HG03457 (cell line): ENCODE measurements around the gene RPL10.
A peak's percentile ranks its signal among the peaks of the same experiment; 100 is the strongest.

Experiments used
- ATAC-seq: cut with Tn5 transposase; IDR thresholded peaks from one replicate; pipeline ENCODE4 v1.9.1; 2021; ENCODE audit warnings: moderate number of reproducible peaks; ENCODE audit not compliant: unreplicated experiment

The RPL10 gene

DNA sequence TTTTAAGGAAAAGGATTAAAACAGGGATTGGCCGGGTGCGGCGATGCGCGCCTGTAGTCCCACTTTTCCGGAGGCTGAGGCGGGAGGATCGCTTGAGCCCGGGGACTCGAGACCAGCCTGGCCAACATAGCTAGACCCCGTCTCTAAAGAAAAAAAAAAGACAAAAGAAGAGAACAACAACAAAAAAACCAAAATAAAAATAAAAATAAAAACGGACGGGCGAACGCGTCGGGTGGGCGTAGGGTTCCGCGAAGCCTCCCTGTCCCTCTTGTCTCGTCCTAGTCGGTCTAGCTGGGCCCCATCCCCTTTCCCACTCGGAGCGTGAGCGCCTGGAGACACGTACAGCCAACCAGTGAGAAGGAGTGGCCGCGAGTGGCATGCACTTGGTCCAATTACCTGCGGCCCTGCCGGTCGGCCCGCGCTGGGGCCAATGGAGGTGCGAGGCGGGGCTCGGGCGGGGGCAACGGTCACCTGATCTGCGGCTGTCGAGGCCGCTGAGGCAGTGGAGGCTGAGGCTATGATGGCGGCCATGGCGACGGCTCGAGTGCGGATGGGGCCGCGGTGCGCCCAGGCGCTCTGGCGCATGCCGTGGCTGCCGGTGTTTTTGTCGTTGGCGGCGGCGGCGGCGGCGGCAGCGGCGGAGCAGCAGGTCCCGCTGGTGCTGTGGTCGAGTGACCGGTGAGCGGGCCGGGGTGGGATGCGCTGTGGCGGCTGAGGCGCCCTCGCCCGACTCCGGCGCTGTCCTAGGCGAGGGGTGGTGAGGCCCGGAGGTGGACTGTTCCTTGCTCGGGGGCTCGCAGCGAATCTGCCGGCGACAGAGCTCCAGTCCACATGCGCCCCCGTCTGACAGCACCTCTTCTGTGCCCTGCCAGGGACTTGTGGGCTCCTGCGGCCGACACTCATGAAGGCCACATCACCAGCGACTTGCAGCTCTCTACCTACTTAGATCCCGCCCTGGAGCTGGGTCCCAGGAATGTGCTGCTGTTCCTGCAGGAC is 30.3 kb downstream of the RPL10 start, which contains the start of gene ATP6AP1:
ATP6AP1 (plus strand) TSS at position 502 of the 996 bp plus-strand sequence; CDS start at position 518, 16 bp downstream.
- peak; percentile 90 for ATAC-seq

DNA sequence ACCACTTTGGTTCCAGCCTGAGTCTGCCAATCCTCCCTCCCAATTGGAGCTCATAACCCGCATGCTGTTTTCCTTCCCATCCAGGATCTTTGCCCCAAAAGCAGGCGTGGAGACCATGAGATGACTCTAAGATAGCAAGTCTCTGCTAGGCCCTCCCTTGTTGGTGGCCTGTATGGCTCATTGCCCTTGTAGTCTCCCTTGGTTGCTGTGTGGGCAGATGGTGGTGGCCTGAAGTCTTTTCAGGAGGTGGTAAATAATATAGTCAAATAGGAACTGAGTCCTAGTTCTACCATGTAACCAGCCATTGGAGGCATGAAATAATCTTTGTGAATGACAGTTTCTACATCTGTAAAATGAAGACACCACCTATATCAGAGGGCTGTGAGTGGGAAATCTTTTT is 31.5 kb downstream of the RPL10 start:
- ATAC-seq = no peak

DNA sequence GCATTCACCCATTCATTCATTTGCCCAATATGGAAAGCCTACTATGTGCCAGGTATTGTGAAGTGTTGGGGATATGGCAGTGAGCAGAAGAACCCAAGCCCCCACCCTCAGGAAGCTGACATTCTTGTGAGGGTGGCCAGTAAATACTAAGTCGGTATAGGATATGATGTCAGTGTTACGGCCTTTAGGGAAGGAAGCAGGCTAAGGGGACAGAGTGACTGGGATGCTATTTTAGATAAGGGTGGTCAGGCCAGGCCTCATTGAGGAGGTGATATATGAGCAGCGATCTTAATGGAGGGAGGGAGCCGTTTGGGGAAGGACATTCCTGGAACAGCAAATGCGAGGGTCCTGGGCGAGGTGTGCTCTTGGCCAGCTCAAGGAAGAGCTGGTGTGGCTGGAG is 32.3 kb downstream of the RPL10 start:
- no peak for ATAC-seq

DNA sequence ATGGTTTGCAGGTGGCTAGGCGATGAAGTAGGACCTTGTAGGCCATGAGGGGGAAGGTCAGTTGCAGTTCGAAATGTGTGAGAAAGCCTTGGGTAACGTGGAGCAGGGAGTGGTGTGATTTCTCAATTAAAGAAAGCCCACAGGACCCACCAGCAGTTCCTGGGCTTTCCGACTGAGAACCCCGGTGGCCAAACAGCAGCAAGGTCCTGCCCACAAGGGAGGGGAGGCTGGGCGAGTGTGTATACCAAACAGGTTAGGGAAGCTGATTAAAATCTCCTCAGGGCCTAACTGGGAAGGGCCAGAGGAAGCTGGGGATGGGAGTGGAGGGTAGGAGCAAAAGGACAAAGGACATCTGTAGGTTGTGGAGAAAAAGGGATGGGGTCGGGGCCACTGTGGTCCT is 32.7 kb downstream of the RPL10 start:
- no peak for ATAC-seq

DNA sequence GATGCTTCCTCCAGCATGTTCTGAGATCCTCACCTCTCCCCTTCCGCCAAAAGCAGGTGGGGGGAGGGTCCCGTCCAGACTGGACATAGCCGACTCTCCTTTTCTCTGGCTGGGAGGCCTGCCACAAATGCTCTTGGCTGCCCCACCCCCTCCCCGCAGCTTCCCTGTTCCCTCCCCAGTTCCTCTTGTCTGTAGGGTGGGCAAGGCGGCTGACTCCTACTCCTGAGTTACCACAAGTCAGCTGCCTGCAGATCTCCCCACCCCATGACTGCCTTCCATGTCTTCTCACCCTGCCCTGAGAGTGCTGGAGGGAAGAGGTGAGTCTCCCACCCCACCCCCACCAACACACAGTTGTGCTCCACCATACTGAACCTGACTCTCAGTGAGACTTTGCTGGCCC is 33.2 kb downstream of the RPL10 start:
- no peak for ATAC-seq

DNA sequence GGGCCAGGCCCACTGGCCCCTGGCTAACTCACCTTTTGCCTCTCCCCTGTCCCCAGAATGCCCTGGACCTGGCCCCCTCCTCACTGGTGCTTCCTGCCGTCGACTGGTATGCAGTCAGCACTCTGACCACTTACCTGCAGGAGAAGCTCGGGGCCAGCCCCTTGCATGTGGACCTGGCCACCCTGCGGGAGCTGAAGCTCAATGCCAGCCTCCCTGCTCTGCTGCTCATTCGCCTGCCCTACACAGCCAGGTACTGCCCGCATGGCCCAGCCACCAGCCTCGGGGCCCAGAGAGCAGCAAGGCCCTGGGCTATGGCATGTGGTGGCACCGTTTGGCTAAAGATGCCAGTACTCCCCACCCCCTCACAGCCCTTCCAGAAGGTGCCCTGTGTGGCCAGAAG is 34.0 kb downstream of the RPL10 start:
- ATAC-seq = no peak

DNA sequence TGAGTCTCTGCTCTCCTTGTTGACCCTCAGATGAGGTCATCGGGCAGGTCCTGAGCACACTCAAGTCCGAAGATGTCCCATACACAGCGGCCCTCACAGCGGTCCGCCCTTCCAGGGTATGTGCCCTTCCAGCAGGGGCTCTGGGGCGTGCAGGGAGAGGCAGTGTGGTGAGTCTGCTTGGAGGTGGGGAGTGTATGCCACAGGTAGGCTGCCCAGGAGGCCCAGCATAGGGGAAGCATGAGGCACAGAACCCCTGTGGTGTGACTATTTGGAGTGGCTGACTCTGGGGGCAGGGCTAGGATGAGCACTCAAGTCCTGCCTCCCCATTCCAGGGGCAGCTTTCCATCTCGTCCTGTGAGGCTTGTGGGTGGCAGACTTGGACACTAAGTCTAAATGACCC is 35.4 kb downstream of the RPL10 start:
- no peak for ATAC-seq

DNA sequence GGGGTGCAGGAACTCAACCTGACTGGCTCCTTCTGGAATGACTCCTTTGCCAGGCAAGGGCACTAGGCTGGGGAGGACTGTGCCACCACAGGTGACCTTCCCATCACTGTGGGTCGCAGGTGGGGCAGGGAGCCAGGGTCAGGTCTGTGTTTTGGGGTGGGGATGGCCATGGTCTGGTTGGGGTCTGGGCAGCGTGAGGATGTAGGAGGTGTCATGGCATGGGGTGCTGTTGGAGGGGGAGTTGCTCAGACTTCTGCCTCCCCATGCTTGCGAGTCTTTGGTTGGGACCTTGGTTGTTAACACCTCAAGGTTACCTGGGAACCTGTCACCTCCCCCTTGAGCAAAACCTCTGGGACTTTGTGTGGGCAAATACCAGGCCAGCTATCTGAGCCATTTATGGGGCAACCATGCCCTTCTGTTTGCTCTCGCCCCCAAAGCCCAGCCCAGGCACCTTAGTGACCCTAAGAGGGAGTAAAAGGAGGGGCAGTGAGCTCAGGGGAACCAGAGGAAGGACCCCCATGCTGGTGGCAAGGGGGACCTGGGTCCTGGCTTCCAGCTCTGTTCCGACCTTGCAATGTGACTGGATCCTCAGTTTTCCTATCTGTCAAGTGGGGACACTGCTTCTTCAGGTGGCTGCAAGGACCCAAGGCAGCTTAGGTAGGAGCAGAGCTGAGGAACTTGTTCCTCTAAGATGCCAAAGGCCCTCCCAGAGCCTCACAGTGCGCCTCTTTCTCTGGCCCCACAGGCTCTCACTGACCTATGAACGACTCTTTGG is 36.4 kb downstream of the RPL10 start:
- no peak for ATAC-seq

DNA sequence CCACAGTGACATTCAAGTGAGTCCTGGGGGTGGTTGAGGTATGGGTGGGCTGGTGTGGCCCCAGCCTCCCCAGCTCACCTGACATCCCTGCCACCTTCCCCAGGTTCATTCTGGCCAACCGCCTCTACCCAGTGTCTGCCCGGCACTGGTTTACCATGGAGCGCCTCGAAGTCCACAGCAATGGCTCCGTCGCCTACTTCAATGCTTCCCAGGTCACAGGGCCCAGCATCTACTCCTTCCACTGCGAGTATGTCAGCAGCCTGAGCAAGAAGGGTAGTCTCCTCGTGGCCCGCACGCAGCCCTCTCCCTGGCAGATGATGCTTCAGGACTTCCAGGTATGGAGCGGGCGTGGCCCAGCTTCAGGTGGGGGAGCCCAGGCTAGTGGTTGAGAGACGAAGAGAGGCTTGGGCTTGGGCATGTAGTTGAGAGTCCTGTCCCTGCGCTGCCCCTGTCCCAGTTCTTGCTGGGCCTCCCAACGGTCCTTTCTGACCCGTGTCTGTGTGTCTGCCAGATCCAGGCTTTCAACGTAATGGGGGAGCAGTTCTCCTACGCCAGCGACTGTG is 37.1 kb downstream of the RPL10 start:
- ATAC-seq = no peak

DNA sequence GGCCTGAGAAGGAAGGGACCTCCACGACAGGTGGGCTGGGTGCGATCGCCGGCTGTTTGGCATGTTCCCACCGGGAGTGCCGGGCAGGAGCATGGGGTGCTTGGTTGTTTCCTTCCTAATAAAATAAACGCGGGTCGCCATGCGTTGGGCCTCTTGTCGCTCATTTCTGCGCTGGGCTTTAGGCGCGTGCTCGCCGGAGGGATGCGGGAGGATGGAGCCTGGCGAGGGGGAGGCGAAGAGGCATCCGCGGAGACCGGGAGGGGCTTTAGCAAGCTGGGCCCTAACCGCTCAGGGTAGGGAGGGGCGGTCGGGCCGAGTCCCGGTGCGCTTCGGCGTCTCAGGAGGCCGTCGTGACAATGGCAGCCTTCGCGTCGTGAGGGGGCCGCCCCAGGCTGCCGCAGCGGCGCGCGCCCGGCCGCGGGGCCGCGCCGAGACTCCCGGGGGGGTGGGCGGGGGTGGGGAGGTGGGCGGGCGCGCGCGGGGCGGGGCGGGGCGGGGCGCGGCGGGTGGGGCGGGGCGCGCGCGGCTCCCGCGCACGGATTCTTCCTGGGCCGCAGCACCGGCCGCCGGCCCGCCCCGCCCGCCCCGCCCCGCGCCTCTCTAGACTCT is 38.3 kb downstream of the RPL10 start:
- no peak for ATAC-seq

DNA sequence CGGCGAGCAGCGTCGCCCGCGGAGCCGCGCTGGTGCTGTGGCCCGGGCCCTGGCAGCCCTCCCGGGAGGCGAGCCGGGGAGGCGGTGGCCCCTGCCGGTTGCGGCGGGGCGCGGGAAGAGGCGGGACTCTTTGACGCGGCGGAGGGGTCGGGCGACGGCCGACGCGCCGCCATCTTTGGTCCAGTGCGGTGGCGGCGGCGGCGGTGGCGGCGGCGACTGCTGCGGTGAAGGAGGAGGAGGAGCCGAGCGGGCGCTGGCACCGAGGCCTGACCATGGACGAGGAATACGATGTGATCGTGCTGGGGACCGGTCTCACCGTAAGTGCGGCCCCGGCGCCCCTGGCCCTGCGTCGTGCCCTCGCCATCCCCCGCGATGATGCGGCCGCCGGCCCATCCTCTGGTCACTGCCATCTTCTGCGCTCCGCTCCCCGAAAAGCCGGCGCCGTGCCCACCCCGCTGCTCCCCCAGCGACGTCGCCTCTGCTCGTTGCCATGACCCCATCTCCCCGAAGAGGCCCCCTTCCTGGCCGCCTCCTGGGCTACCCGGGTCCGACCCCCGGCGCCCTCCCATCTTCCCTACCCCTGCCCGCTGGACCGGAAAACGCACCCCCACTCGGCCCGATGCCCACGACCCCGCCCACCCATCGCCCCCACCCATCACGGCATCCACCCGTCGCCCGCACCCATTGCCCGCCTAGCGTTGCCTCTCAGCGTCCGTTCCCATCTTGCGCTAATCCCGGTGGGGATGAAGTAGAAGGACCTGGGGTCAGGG is 39.0 kb downstream of the RPL10 start, which contains the start of gene GDI1:
GDI1 (plus strand) TSS at position 172 of the 770 bp plus-strand sequence; CDS start at position 273, 101 bp downstream.
- no peak for ATAC-seq

DNA sequence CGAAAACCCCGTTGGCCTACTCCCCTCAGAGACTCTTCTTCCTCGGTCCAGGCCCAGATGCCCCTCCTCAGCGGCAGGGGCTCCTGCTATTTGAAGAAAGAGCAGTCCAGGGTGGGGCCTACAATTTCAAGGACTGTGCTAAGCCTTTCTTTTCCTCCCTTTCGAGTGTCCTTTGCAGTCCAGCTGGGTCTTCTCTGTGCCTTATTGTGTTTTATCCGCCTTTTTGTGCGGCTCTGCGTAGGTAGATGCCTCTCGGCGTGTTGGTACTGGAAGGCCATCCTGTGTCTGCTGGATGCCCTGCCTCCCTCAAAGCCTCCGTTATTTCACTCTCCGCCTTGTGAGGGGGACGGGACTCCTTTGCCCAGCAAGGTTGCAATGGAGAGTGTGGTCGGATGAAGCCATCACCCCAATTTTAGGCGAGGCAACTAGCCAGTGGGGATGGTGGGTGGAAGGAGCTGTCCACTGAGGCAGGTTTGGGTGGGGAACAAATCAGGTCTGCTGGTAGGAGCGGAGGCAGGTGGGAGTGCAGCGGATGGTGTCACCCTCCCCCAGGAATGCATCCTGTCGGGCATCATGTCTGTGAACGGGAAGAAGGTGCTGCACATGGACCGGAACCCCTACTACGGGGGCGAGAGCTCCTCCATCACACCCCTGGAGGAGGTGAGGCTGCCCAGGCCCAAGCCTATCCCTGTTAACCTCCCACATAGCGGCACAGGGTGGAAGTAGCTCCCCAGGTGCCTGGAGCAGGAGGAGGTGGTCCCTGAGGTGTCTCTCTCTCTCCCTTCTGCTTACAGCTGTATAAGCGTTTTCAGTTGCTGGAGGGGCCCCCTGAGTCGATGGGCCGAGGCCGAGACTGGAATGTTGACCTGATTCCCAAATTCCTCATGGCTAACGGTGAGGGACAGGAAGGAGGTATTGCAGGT is 40.1 kb downstream of the RPL10 start:
- no peak for ATAC-seq

DNA sequence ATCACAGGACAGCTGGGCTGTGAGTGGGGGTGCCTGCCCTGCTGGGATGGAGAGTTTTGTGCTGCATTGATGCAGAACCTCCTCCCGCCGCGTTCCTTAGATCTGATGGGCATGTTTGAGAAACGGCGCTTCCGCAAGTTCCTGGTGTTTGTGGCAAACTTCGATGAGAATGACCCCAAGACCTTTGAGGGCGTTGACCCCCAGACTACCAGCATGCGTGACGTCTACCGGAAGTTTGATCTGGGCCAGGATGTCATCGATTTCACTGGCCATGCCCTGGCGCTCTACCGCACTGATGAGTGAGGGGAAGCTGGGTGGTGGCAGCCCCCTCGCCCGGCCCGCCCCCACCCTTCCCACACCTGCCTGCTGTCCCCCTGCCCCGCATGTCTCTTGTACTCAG is 41.7 kb downstream of the RPL10 start:
- no peak for ATAC-seq

DNA sequence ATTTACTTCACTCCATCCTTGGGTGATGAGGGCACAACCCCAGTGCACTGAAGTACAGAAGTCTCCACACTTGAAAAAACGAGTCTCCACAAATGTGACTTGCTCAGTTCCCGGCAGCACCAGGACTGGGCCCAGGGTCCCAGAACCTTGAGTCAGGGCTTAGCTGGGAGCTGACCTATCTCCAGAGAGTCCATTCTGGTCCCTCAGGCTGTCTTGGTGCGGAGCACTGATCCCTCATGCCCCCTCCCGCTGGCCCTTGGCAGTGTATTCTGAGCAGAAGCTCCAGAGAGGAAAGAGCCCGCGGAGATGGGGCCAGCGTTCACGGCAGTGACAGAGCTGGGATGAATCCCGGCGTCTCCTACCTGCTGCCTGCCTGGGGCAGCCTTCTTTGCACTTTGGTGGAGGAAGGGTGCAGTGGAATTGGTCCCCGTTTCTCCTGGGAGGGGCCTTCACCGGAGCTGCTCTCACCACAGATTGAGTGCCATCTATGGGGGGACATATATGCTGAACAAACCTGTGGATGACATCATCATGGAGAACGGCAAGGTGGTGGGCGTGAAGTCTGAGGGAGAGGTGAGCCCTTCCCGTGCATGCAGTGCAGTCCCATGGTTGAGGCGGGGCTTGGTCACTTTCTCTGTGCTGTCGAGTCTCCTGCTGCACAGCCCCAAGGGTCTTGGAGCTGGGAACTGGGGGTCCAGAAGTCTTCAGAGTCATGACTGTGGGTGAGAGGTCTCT is 42.6 kb downstream of the RPL10 start:
- no peak for ATAC-seq

DNA sequence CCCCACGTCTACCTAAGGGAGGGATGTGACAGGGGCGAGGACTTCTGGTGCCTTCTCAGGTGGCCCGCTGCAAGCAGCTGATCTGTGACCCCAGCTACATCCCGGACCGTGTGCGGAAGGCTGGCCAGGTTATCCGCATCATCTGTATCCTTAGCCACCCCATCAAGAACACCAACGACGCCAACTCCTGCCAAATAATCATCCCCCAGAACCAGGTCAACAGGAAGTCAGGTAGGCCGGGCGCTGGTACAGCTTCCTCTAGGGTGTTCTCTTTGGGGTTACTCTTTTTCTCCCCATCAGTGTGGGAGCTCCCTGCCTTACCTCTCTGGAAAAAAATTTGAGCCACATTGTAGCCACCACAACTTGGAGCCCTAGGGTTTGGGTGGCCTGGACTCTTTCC is 43.4 kb downstream of the RPL10 start:
- ATAC-seq = no peak

DNA sequence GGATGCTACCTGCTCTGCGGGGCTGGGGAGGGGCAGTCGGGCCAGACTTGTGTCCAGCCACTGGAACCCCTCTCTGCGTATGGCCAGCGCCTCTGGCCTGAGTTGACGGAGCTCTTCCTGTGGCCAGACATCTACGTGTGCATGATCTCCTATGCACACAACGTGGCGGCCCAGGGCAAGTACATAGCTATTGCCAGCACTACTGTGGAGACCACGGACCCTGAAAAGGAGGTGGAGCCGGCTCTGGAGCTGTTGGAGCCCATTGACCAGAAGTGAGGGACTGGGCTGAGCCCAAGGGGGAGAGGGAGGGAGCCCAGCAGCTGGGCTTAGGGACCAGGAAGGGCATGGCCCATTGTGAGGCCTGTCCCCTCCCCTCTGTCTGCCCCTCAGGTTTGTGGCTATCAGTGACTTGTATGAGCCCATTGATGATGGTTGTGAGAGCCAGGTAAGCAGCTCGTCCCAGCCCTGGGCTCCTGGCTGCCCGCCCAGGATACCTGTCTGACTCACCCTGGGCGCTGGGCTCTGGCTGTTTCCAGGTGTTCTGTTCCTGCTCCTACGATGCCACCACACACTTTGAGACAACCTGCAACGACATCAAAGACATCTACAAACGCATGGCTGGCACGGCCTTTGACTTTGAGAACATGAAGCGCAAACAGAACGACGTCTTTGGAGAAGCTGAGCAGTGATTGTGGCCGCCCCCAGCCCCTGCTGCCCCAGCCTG is 44.0 kb downstream of the RPL10 start:
- no peak for ATAC-seq

DNA sequence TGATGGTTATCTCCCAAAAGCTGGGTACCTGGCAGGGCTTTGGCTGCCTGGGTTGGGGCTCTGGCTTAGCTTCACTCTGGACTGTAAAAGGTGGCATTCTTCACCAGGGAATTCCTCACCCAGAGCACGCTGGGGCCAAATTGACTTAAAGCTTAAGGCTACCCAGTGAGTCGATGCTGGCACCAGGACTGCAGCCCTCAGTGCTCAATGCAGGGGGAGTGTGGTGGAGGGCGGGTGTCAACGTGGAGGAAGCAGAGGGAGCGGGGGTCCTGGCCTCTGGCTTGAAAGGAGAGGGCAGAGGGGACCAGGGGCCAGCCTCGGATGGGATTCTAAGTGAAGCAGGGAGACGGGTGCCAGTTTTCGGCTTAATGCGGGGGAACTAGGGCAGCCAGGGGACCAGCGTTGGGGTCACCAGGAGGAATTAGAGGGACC is 45.3 kb downstream of the RPL10 start:
- ATAC-seq = no peak
